KMS-11 (cell line): ENCODE measurements around the gene CACNA1E.

ENCODE experiments used
- H2AFZ ChIP-seq: fragments of 200-600 bp; sonication (generic); 2 replicates; pipeline ENCODE4 v1.6.1; 2016; ENCODE audit warnings: antibody characterized with exemption, mixed run types, low read depth
- H3K27ac ChIP-seq: fragments of 200-600 bp; sonication (generic); 2 replicates; pipeline ENCODE4 v1.6.1; 2016; ENCODE audit warnings: mild to moderate bottlenecking, mixed run types
- H3K27me3 ChIP-seq: fragments of 200-600 bp; sonication (generic); 2 replicates; pipeline ENCODE4 v1.6.1; 2017; ENCODE audit warnings: mild to moderate bottlenecking, low read depth, mixed run types, moderate library complexity; ENCODE audit not compliant: insufficient read depth
- H3K36me3 ChIP-seq: fragments of 200-600 bp; sonication (generic); 2 replicates; pipeline ENCODE4 v1.6.1; 2017; ENCODE audit warnings: mild to moderate bottlenecking, mixed run types; ENCODE audit not compliant: insufficient read depth
- H3K4me1 ChIP-seq: fragments of 200-600 bp; sonication (generic); 2 replicates; pipeline ENCODE4 v1.6.1; 2016; ENCODE audit warnings: mild to moderate bottlenecking, low read depth, mixed run types; ENCODE audit not compliant: poor library complexity, severe bottlenecking
- H3K4me2 ChIP-seq: fragments of 200-600 bp; sonication (generic); 2 replicates; pipeline ENCODE4 v1.7.0; 2016; ENCODE audit warnings: mild to moderate bottlenecking, mixed run types
- H3K4me3 ChIP-seq: fragments of 200-600 bp; sonication (generic); IDR thresholded peaks from 2 replicates; pipeline ENCODE4 v1.6.1; 2017; ENCODE audit warnings: low read depth, low read length, mixed read lengths; ENCODE audit not compliant: insufficient read depth
- H3K79me2 ChIP-seq: fragments of 200-600 bp; sonication (generic); 2 replicates; pipeline ENCODE4 v1.6.1; 2016; ENCODE audit warnings: low read depth, mixed run types; ENCODE audit not compliant: insufficient read depth
- H3K9ac ChIP-seq: fragments of 200-600 bp; sonication (generic); 2 replicates; pipeline ENCODE4 v1.6.1; 2016; ENCODE audit warnings: mild to moderate bottlenecking, mixed run types
- H4K20me1 ChIP-seq: fragments of 200-600 bp; sonication (generic); 2 replicates; pipeline ENCODE4 v1.6.1; 2016; ENCODE audit warnings: mild to moderate bottlenecking, mixed run types; ENCODE audit not compliant: insufficient read depth
- CTCF ChIP-seq: fragments of 200-600 bp; sonication (generic); conservative IDR thresholded peaks from 2 replicates; pipeline ENCODE4 v1.6.1; 2017; ENCODE audit warnings: low read depth, mild to moderate bottlenecking, antibody characterized with exemption, low read length, moderate library complexity, mixed read lengths

The CACNA1E gene

DNA sequence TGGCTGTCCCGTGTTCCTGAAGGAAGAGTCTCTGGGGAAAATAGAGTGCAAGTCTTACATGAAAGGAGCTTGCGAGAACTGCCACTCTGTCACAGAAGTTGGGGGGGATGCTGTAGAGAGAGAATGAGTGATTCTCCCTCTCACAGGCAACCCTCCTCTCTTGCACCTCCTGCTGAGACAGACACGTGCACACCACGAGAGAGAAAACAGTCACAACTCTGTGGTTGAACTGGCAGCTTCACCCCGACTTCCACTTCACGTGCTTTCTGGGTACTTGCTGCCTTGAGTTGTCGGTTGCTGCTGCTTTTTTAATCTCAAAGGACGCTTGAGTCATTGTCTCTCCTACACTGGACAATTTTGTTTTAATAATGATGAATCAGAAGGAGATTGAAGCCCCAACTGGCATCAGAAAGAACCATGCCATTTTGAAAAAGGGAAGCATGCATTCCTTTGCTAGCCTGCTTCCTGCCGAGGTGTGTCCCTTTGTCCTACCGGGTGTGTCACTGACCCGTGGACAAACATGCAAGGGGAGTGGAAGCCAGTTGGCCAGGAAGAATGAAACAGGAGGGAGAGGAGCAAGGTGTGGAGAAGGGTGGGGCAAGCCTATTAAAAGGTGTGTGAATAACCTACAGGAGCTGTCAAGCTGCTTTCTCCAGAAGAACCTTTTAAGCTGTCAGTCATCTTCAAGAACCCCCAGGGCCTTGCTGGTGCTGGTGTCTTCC is 164.2 kb downstream of the CACNA1E start:
- Histone ChIP-seq H3K36me3 (no peaks in the 10 kb centered on the region), H3K4me1 (no peaks in the 10 kb centered on the region), H3K79me2 (no peaks in the 10 kb centered on the region), H3K27ac (no peak overlapping the region), H3K4me2 (no peak overlapping the region), H3K4me3 (no peak overlapping the region), H2AFZ (no peak overlapping the region), H3K27me3 (no peaks in the 10 kb centered on the region), H4K20me1 (no peaks in the 10 kb centered on the region), H3K9ac (no peak overlapping the region)
- no peak for TF ChIP-seq CTCF

DNA sequence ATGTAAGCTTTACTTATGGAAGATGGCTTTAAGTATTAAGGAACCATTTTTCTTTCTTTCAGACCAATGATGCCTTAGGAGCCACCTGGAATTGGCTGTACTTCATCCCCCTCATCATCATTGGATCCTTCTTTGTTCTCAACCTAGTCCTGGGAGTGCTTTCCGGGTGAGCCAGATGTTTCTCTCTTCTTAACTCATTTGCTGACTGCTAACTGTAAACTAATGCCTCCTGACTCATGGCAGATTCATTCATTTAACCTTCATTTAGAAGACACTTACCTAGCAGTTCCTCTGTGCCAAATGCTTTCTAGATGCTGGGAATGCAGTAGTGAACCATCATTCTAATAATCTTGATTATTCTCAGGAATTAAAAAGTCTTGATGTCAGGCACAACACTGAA is 168.0 kb downstream of the CACNA1E start:
- no peaks in the 10 kb centered on the region for H4K20me1 ChIP-seq
- no peaks in the 10 kb centered on the region for H3K36me3 ChIP-seq
- H2AFZ ChIP-seq: no peak overlapping the region
- no peaks in the 10 kb centered on the region for H3K79me2 ChIP-seq
- no peaks in the 10 kb centered on the region for H3K4me1 ChIP-seq
- TF ChIP-seq CTCF: no peak
- H3K9ac ChIP-seq: no peak overlapping the region
- no peak overlapping the region for H3K4me2 ChIP-seq
- no peak overlapping the region for H3K4me3 ChIP-seq
- H3K27me3 ChIP-seq: no peaks in the 10 kb centered on the region
- no peak overlapping the region for H3K27ac ChIP-seq

DNA sequence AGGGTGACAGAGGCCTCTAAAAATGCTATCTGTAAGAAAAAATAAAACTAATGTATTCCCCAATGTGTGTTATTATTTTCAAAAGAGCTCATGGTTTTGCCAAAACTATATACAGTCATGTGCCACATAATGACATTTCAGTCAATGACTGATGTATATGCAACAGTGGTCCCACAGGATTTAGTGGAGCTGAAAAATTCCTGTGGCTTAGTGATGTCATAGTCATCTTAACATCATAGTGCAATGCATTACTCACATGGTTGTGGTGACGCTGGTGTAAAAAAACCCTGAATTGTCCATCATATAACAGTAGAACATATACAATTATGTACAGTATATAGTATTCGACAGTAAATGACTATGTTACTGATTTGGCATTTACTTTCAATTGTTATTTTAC is 172.4 kb downstream of the CACNA1E start:
- TF ChIP-seq CTCF: no peak
- Histone ChIP-seq H3K36me3 (no peaks in the 10 kb centered on the region), H2AFZ (no peak overlapping the region)

GRCh38 chr1:181656491-181656890 is 173.2 kb downstream of the CACNA1E start:
- no peak overlapping the region for H3K4me2 ChIP-seq
- H2AFZ ChIP-seq: no peak overlapping the region
- no peak for TF ChIP-seq CTCF
- H3K9ac ChIP-seq: no peak overlapping the region
- no peaks in the 10 kb centered on the region for H3K4me1 ChIP-seq
- no peaks in the 10 kb centered on the region for H4K20me1 ChIP-seq
- no peak overlapping the region for H3K27ac ChIP-seq
- H3K4me3 ChIP-seq: no peak overlapping the region
- H3K36me3 ChIP-seq: no peaks in the 10 kb centered on the region
- H3K79me2 ChIP-seq: no peaks in the 10 kb centered on the region
- H3K27me3 ChIP-seq: no peaks in the 10 kb centered on the region

More for the DNA sequence above, 172.4 kb downstream of the CACNA1E start:
- no peaks in the 10 kb centered on the region for H3K27me3 ChIP-seq
- H3K4me1 ChIP-seq: no peaks in the 10 kb centered on the region
- H3K9ac ChIP-seq: no peak overlapping the region
- H4K20me1 ChIP-seq: no peaks in the 10 kb centered on the region
- H3K79me2 ChIP-seq: no peaks in the 10 kb centered on the region
- no peak overlapping the region for H3K4me2 ChIP-seq
- no peak overlapping the region for H3K4me3 ChIP-seq
- H3K27ac ChIP-seq: no peak overlapping the region
